H7 (cell line): Measurements from ENCODE around the gene GCKR. TPM values are rescaled to one million over a fixed set of nuclear protein-coding genes. Genes with fewer than 3 reads are reported as not detected.

ENCODE experiments used
- DNase-seq: peaks from one replicate; pipeline ENCODE4 v3.0.0; 2012
- H3K27me3 ChIP-seq: 2 replicates; pipeline ENCODE4 v1.6.0; 2011; ENCODE audit warnings: mild to moderate bottlenecking, low read length; ENCODE audit not compliant: control insufficient read depth, insufficient read depth
- H3K36me3 ChIP-seq: replicated peaks from 2 replicates; pipeline ENCODE4 v1.5.1; 2011; ENCODE audit warnings: low read length; ENCODE audit not compliant: control insufficient read depth, insufficient read depth
- H3K4me3 ChIP-seq: 2 replicates; pipeline ENCODE4 v1.5.1; 2011; ENCODE audit warnings: low read depth, mild to moderate bottlenecking, control low read depth, low read length, moderate library complexity; ENCODE audit not compliant: insufficient read depth
- total RNA-seq: library from RNA; depleted of rRNA; stranded (reverse); fragments of >200 nt; shearing (Covaris generic); gene quantifications from 2 replicates; pipeline ENCODE4 v1.2.3, GENCODE V29; 2014; rRNA removed

Gene GCKR
- total RNA-seq: 0.07 TPM in 1 of 2 replicates, not detected in the other

GRCh38 chr2:27496357-27497287 lies at the start of gene GCKR:
TSS of gene GCKR (plus strand) at chr2:27496839. CDS start at chr2:27496905, 66 bp downstream.
- Histone ChIP-seq H3K27me3 (peaks cover 44% of the 10 kb centered on the region), H3K36me3 (no peaks in the 10 kb centered on the region), H3K4me3 (no peak within 1 kb of the TSS)
- DNase-seq: no peak

GRCh38 chr2:27448381-27448780 lies 48.3 kb upstream of the GCKR start:
- H3K36me3 ChIP-seq: peaks cover 2% of the 10 kb centered on the region

GRCh38 chr2:27451095-27451494 lies 45.5 kb upstream of the GCKR start:
- DNase-seq: no peak
- peaks cover 1% of the 10 kb centered on the region; the same call in 1 of the 2 replicates for H3K36me3 ChIP-seq
- no peaks in the 10 kb centered on the region for H3K27me3 ChIP-seq
- no peak overlapping the region for H3K4me3 ChIP-seq

More at GRCh38 chr2:27448381-27448780, 48.3 kb upstream of the GCKR start:
- DNase-seq: no peak
- H3K4me3 ChIP-seq: no peak overlapping the region
- no peaks in the 10 kb centered on the region for H3K27me3 ChIP-seq

GRCh38 chr2:27453968-27454367 lies 42.7 kb upstream of the GCKR start:
- Histone ChIP-seq H3K36me3 (peaks cover 4% of the 10 kb centered on the region), H3K4me3 (no peak overlapping the region), H3K27me3 (no peaks in the 10 kb centered on the region)
- DNase-seq: no peak

- no peak for DNase-seq
- no peaks in the 10 kb centered on the region for H3K27me3 ChIP-seq
- H3K4me3 ChIP-seq: no peak overlapping the region
- peaks cover 3% of the 10 kb centered on the region for H3K36me3 ChIP-seq
These were observed 35.5 kb upstream of the GCKR start for GRCh38 chr2:27461118-27461517.

- DNase-seq: no peak
- no peak overlapping the region for H3K4me3 ChIP-seq
- H3K27me3 ChIP-seq: no peaks in the 10 kb centered on the region
- no peaks in the 10 kb centered on the region for H3K36me3 ChIP-seq
These were observed 32.2 kb upstream of the GCKR start for GRCh38 chr2:27464443-27464842.

- Histone ChIP-seq H3K4me3 (no peak overlapping the region), H3K27me3 (no peaks in the 10 kb centered on the region), H3K36me3 (peaks cover 1% of the 10 kb centered on the region; the same call in 1 of the 2 replicates)
- no peak for DNase-seq
These were observed 24.7 kb upstream of the GCKR start for GRCh38 chr2:27471961-27472360.

- Histone ChIP-seq H3K4me3 (no peak overlapping the region), H3K36me3 (no peaks in the 10 kb centered on the region; the same call in 1 of the 2 replicates), H3K27me3 (no peaks in the 10 kb centered on the region)
- DNase-seq: no peak
These were observed 11.1 kb upstream of the GCKR start for GRCh38 chr2:27485496-27485895.

GRCh38 chr2:27489118-27489497 lies 7.5 kb upstream of the GCKR start:
- H3K4me3 ChIP-seq: peak overlapping the region; percentile 55
- peaks cover 14% of the 10 kb centered on the region for H3K27me3 ChIP-seq
- no peaks in the 10 kb centered on the region for H3K36me3 ChIP-seq
- DNase-seq: peak; percentile 33

GRCh38 chr2:27489498-27490397 lies 6.9 kb upstream of the GCKR start, which contains the start of gene IFT172:
TSS of gene IFT172 (minus strand) at chr2:27489743. CDS start at chr2:27489653, 90 bp downstream.
- Histone ChIP-seq H3K4me3 (peak within 1 kb of the TSS; percentile 55), H3K36me3 (no peaks in the 10 kb centered on the region), H3K27me3 (peaks cover 20% of the 10 kb centered on the region)
- peak; percentile 97 for DNase-seq

- Histone ChIP-seq H3K27me3 (peaks cover 44% of the 10 kb centered on the region), H3K36me3 (no peaks in the 10 kb centered on the region), H3K4me3 (no peak overlapping the region)
- no peak for DNase-seq
These were observed 4.1 kb upstream of the GCKR start for GRCh38 chr2:27492557-27492956.

- peaks cover 44% of the 10 kb centered on the region for H3K27me3 ChIP-seq
- no peaks in the 10 kb centered on the region for H3K36me3 ChIP-seq
- H3K4me3 ChIP-seq: peak overlapping the region; percentile 62; the same call in 1 of the 2 replicates
- no peak for DNase-seq
These were observed 2.7 kb upstream of the GCKR start for GRCh38 chr2:27493948-27494283.

- no peak for DNase-seq
- H3K36me3 ChIP-seq: no peaks in the 10 kb centered on the region
- peaks cover 44% of the 10 kb centered on the region for H3K27me3 ChIP-seq
- peak overlapping the region; percentile 62 for H3K4me3 ChIP-seq
These were observed 2.2 kb upstream of the GCKR start for GRCh38 chr2:27494284-27494943.

- DNase-seq: peak; percentile 93
- peak within 1 kb of the TSS; percentile 62 for H3K4me3 ChIP-seq
- H3K36me3 ChIP-seq: no peaks in the 10 kb centered on the region
- peaks cover 44% of the 10 kb centered on the region for H3K27me3 ChIP-seq
These were observed 1.6 kb upstream of the GCKR start, which contains the start of gene FNDC4 for GRCh38 chr2:27494944-27495554. TSS of gene FNDC4 (minus strand) at chr2:27495200. CDS start at chr2:27494679, 521 bp downstream.
